PC-3 (cell line): ENCODE measurements around the gene SUSD6. TPM values are rescaled to one million over a fixed set of nuclear protein-coding genes. Genes with fewer than 3 reads are reported as not detected.

Source experiments
- ATAC-seq: fragments of 200-7000 bp; cut with Tn5 transposase; 2 replicates; pipeline ENCODE4 v1.9.1; 2020; ENCODE audit warnings: mild to moderate bottlenecking, moderate library complexity
- BruUV-seq: library from RNA; stranded (reverse); fragments of 400-500 nt; replicated peaks from 2 replicates; lab custom pipeline; 2021; lab: Mats Ljungman, UMichigan
- CTCF ChIA-PET: fragments of 300-600 bp; sonication (Branson Sonifier 250); formaldehyde crosslinking; loops from one replicate; lab custom pipeline; 2022; ENCODE audit warnings: antibody characterized with exemption; lab: Charles Lee
- POLR2A ChIA-PET: fragments of 300-600 bp; sonication (Branson Sonifier 250); formaldehyde crosslinking; loops from one replicate; lab custom pipeline; 2022; ENCODE audit warnings: antibody characterized with exemption; ENCODE audit not compliant: unreplicated experiment; lab: Charles Lee
- DNase-seq: peaks from one replicate; pipeline ENCODE4 v3.0.0-alpha.2; 2015
- H2AFZ ChIP-seq: fragments of 300-600 bp; sonication (generic); 2 replicates; pipeline ENCODE4 v1.6.0; 2016; ENCODE audit warnings: antibody characterized with exemption, low read length
- H3F3A ChIP-seq: fragments of 300-600 bp; sonication (generic); one replicate; pipeline ENCODE4 v1.6.0; 2017; ENCODE audit warnings: antibody characterized with exemption, low read length, control low read depth, mild to moderate bottlenecking; ENCODE audit not compliant: unreplicated experiment
- H3K27ac ChIP-seq: fragments of 300-600 bp; sonication (generic); 2 replicates; pipeline ENCODE4 v1.5.1; 2016; ENCODE audit warnings: mild to moderate bottlenecking, low read length
- H3K27me3 ChIP-seq: fragments of 300-600 bp; sonication (generic); 2 replicates; pipeline ENCODE4 v1.6.1; 2016; ENCODE audit warnings: low read length, mixed read lengths
- H3K36me3 ChIP-seq: fragments of 300-600 bp; sonication (generic); 2 replicates; pipeline ENCODE4 v1.6.1; 2016; ENCODE audit warnings: low read depth, mixed run types, low read length, mixed read lengths
- H3K4me1 ChIP-seq: fragments of 300-600 bp; sonication (generic); 2 replicates; pipeline ENCODE4 v1.5.1; 2016; ENCODE audit warnings: low read length; ENCODE audit not compliant: insufficient read depth
- H3K4me2 ChIP-seq: fragments of 300-600 bp; sonication (generic); 2 replicates; pipeline ENCODE4 v1.6.0; 2016; ENCODE audit warnings: low read length
- H3K4me3 ChIP-seq: fragments of 300-600 bp; sonication (generic); 2 replicates; pipeline ENCODE4 v1.5.1; 2016; ENCODE audit warnings: mild to moderate bottlenecking, low read length, mixed read lengths
- H3K79me2 ChIP-seq: fragments of 300-600 bp; sonication (generic); 2 replicates; pipeline ENCODE4 v1.6.1; 2017; ENCODE audit warnings: low read length, mixed read lengths
- H3K9ac ChIP-seq: fragments of 300-600 bp; sonication (generic); 2 replicates; pipeline ENCODE4 v1.6.0; 2016; ENCODE audit warnings: mild to moderate bottlenecking, low read length
- H3K9me2 ChIP-seq: fragments of 300-600 bp; sonication (generic); replicated peaks from 2 replicates; pipeline ENCODE4 v1.6.1; 2016; ENCODE audit warnings: mixed run types, low read length, mixed read lengths
- H3K9me3 ChIP-seq: fragments of 300-600 bp; sonication (generic); 2 replicates; pipeline ENCODE4 v1.6.1; 2016; ENCODE audit warnings: low read length, mixed read lengths
- H4K20me1 ChIP-seq: fragments of 300-600 bp; sonication (generic); 2 replicates; pipeline ENCODE4 v1.6.1; 2016; ENCODE audit warnings: low read length, mixed read lengths
- CTCF ChIP-seq: fragments of 300-600 bp; sonication (generic); conservative IDR thresholded peaks from 2 replicates; pipeline ENCODE4 v1.5.1; 2017; ENCODE audit warnings: antibody characterized with exemption, low read depth, mild to moderate bottlenecking, low read length
- EZH2 ChIP-seq: fragments of 300-600 bp; sonication (generic); IDR thresholded peaks from one replicate; pipeline ENCODE4 v1.6.1; 2017; ENCODE audit warnings: antibody characterized with exemption, mild to moderate bottlenecking, low read length; ENCODE audit not compliant: unreplicated experiment
- EZH2phosphoT487 ChIP-seq: fragments of 300-600 bp; sonication (generic); IDR thresholded peaks from 2 replicates; pipeline ENCODE4 v1.6.1; 2018; ENCODE audit warnings: mild to moderate bottlenecking, antibody characterized with exemption, low read length, borderline replicate concordance
- intact Hi-C: fragments of 100-400 bp; cut with micrococcal nuclease; formaldehyde crosslinking; loops from 2 replicates; pipeline ENCODE4 v1.9.0; 2023
- total RNA-seq: library from RNA; depleted of rRNA; stranded (reverse); fragments of >200 nt; gene quantifications from 2 replicates; pipeline ENCODE4 v1.2.3, GENCODE V29; 2014

The SUSD6 gene
- total RNA-seq, 1 experiment from 2014 or later: 6.1 TPM

DNA sequence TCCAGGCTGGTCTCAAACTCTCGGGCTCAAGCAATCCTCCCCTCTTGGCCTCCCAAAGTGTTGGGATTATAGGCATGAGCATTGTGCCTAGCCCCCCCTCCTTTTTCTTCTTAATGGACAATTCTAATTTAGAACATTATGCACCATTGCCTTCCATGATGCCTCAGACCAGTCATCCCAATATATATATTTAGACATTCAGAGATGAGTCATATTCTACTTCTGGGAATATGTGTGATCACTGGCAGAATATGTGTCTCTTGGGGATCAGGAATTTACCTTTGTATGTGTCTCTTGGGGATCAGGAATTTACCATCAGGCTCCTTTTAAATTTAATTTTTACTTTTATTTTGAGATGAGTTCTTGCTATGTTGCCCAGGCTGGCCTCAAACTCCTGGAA, 29.2 kb upstream of the SUSD6 start:
- Histone ChIP-seq H4K20me1 (no peaks in the 10 kb centered on the region), H3K9me3 (no peaks in the 10 kb centered on the region), H3K9me2 (no peaks in the 10 kb centered on the region), H3K4me2 (no peak overlapping the region), H3K36me3 (no peaks in the 10 kb centered on the region), H3K79me2 (no peaks in the 10 kb centered on the region), H2AFZ (no peak overlapping the region), H3K9ac (no peak overlapping the region), H3K4me3 (no peak overlapping the region), H3K27ac (no peak overlapping the region), H3K4me1 (peaks cover 11% of the 10 kb centered on the region), H3F3A (no peaks in the 10 kb centered on the region), H3K27me3 (no peaks in the 10 kb centered on the region; the same call in 1 of the 2 replicates)
- ATAC-seq (no peak), DNase-seq (peak; percentile 18)
- intact Hi-C loops: no loop called here
- CTCF ChIA-PET: no interaction called here
- POLR2A ChIA-PET: no interaction called here
- no TSS peak for BruUV-seq
- no peak for TF ChIP-seq CTCF
- TF ChIP-seq EZH2: no peak
- TF ChIP-seq EZH2phosphoT487: no peak

DNA sequence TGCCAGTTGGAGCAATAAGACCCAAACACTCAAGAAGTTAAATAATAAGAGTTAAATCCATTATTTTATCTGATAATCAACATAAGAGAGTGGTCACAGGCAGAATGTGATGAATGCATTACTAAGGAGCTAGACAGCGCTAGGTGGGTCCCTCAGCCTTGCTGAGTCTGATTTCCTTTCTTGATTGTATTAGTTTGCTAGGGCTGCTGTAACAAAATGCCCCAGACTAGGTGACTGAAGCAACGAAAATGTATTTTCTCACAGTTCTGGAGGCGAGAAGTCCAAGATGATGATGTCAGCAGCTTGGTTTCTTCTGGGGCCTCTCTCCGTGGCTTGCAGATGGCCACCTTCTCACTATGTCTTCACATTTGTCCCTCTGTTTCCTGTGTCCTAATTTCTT, 28.6 kb upstream of the SUSD6 start:
- no peak overlapping the region for H3K4me2 ChIP-seq
- TF ChIP-seq EZH2: no peak
- no peak for TF ChIP-seq CTCF
- TF ChIP-seq EZH2phosphoT487: no peak
- BruUV-seq: no TSS peak
- H3K27ac ChIP-seq: no peak overlapping the region
- H3K27me3 ChIP-seq: no peaks in the 10 kb centered on the region; the same call in 1 of the 2 replicates
- H3K79me2 ChIP-seq: no peaks in the 10 kb centered on the region
- peaks cover 11% of the 10 kb centered on the region for H3K4me1 ChIP-seq
- no peaks in the 10 kb centered on the region for H3K9me3 ChIP-seq
- no peaks in the 10 kb centered on the region for H3K36me3 ChIP-seq
- ATAC-seq: no peak
- intact Hi-C loops: no loop called here
- DNase-seq: no peak
- H2AFZ ChIP-seq: no peak overlapping the region
- no peaks in the 10 kb centered on the region for H3K9me2 ChIP-seq
- CTCF ChIA-PET: interaction anchor here (0.5 to 0.6 kb wide), 4 partner anchors 12 to 329 kb away, joined by 3 to 12 read pairs (median 3); no protein-coding TSS in a partner anchor
- POLR2A ChIA-PET: no interaction called here
- no peak overlapping the region for H3K4me3 ChIP-seq
- no peaks in the 10 kb centered on the region for H3F3A ChIP-seq
- H3K9ac ChIP-seq: no peak overlapping the region
- no peaks in the 10 kb centered on the region for H4K20me1 ChIP-seq

- ChIA-PET CTCF (interaction anchor here (0.6 to 1.0 kb wide), 9 partner anchors 9 to 1194 kb away, joined by 3 to 15 read pairs (median 7); partner anchors contain the start of gene SUSD6), POLR2A (interaction anchor here (0.6 kb wide), 1 partner anchor 146 kb away, joined by 14 read pairs; no protein-coding TSS in a partner anchor)
- no peaks in the 10 kb centered on the region for H3F3A ChIP-seq
- no peak for ATAC-seq
- H2AFZ ChIP-seq: no peak overlapping the region
- H3K4me1 ChIP-seq: peaks cover 8% of the 10 kb centered on the region
- no TSS peak for BruUV-seq
- DNase-seq: no peak
- H3K4me2 ChIP-seq: no peak overlapping the region
- H3K27ac ChIP-seq: no peak overlapping the region
- no peaks in the 10 kb centered on the region for H3K27me3 ChIP-seq
- no peak overlapping the region for H3K9ac ChIP-seq
- no peaks in the 10 kb centered on the region for H3K9me3 ChIP-seq
- H3K9me2 ChIP-seq: no peaks in the 10 kb centered on the region
- no peak overlapping the region for H3K4me3 ChIP-seq
- no peaks in the 10 kb centered on the region for H4K20me1 ChIP-seq
- no peak for TF ChIP-seq EZH2phosphoT487
- TF ChIP-seq EZH2: no peak
- no peak for TF ChIP-seq CTCF
- H3K79me2 ChIP-seq: no peaks in the 10 kb centered on the region
- intact Hi-C loops: no loop called here
- no peaks in the 10 kb centered on the region for H3K36me3 ChIP-seq
These were observed 27.0 kb upstream of the SUSD6 start for GRCh38 chr14:69584389-69584788.
